Measurements from ENCODE around the gene ARID1A.

GRCh38 chr1:26827106-26827604 lies 131.3 kb downstream of the ARID1A start:
- no peak for TF ChIP-seq CTCF (IDR thresholded peaks at IDR 0.05; ENCODE audit: borderline replicate concordance, extremely low read depth, low read length, poor library complexity, severe bottlenecking)
- no peak for TF ChIP-seq EZH2 (IDR thresholded peaks at IDR 0.05; ENCODE audit: borderline replicate concordance, low read depth, low read length, severe bottlenecking)
